ENCODE data around the gene PINLYP.

- no peak for TF ChIP-seq POLR2A (IDR thresholded peaks at IDR 0.05)
- no peak for TF ChIP-seq CTCF (IDR thresholded peaks at IDR 0.05)
These were observed 40.7 kb downstream of the PINLYP start for GRCh38 chr19:43616306-43616705.

Measured in right lobe of liver (tissue), 4 donors.